ENCODE data around the gene EPB41L4B. TPM values are rescaled to one million over a fixed set of nuclear protein-coding genes. Genes with fewer than 3 reads are reported as not detected.
A peak's percentile ranks its signal among the peaks of the same experiment; 100 is the strongest.

EPB41L4B gene
- total and polyA plus RNA-seq, 5 donors = 11.2 to 39.2 (median 23.3) TPM

DNA sequence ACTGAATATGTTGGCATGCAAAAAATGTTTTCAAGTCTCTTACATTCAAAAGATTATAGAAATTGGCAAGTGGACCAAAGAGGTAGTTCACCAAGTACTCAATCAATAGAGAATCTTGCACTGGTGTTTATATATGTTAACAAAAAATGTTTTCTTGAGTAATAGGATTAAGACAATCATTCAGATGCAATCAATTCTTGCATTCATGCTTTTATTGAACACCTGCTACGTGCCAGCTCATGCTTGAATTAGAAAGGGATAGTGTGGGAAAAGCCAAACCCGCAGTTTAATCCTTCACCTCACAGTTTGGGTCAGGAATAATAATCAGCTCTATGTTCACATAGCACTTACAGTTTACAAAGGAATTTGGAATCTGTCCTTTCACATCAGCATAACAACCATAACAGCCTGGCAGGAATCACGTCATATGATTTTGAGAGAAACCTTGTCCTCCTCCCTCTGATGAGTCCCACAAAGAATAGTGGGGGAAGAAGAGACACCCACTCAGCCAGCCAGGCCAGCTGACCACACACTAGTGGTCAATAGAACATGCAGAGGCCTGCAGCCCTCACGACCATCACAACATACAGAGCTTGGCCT, 117.0 kb downstream of the EPB41L4B start:
- ATAC-seq (no peak), DNase-seq (no peak)
- intact Hi-C loops (cut with DNase I) = no loop called here
- H3K4me1 ChIP-seq (ENCODE audit: control insufficient read depth, insufficient read depth, low read length) = no peaks in the 10 kb centered on the region
- no peak overlapping the region for H3K4me3 ChIP-seq (ENCODE audit: low read length)
- H3K27ac ChIP-seq (ENCODE audit: low read length) = no peak overlapping the region
- H3K9me3 ChIP-seq (ENCODE audit: control insufficient read depth, low read length) = no peaks in the 10 kb centered on the region
- WGBS = 76% methylated on average over 4 of the region's 4 CpGs
- H3K27me3 ChIP-seq (ENCODE audit: control insufficient read depth, insufficient read depth) = no peaks in the 10 kb centered on the region

DNA sequence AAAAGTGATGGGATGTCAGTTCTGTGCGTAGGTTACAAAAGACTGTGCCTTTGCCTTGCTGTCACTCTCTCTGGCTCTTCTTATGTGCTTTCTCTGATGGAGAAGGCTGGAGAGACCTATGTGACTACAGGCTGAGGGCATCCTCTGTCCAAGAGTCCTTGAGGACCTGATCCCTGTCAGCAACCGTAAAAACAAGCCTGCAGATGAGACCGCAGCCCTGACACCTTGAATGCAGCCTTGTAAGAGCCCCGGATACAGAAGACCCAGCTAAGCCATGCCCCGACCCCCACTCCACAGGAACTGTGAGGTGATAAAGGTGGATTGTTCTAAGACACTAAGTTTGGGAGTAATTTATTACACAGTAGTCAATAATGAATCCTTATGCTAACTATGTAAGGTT, 121.2 kb downstream of the EPB41L4B start:
- DNase-seq = no peak
- intact Hi-C loops (cut with DNase I) = loop anchor here in 1 of 4 donors (10.0 kb wide), 1 partner anchor 125 kb away; the partner anchor contains the start of gene EPB41L4B
- ATAC-seq = no peak
- Histone ChIP-seq H3K4me3 (ENCODE audit: low read length) (no peak overlapping the region), H3K27me3 (ENCODE audit: control insufficient read depth, insufficient read depth) (no peaks in the 10 kb centered on the region), H3K27ac (ENCODE audit: low read length) (no peak overlapping the region), H3K9me3 (ENCODE audit: control insufficient read depth, low read length) (no peaks in the 10 kb centered on the region), H3K4me1 (ENCODE audit: control insufficient read depth, insufficient read depth, low read length) (no peaks in the 10 kb centered on the region)
- WGBS = 78% methylated on average over 5 of the region's 5 CpGs

DNA sequence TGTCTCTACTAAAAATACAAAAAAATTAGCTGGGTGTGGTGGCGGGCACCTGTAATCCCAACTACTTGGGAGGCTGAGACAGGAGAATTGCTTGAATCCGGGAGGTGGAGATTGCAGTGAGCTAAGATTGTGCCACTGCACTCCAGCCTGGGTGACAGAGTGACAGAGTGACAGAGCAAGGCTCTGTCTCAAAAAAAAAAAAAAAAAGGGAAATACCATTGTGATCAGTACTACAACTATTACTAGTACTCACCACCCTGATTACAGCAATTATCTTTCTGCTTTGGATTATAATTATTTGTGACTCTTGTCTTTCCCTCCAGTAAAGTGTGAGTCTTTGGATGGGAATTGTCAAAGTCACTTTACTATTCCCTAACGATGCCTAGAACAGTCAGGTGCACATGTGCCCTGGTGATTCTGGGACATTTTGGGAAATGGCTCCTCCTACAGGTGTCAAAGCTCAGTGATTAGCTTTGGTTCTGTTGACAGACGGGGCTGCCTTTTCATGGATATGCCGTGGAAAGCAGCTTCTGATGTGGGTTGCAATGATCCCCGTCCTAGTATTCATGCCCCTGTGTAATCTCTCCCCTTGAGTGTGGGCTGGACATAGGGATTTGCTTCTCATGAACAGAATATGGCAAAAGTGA, 122.0 kb downstream of the EPB41L4B start:
- DNase-seq (no peak), ATAC-seq (no peak)
- no peak overlapping the region for H3K27ac ChIP-seq (ENCODE audit: low read length)
- no peaks in the 10 kb centered on the region for H3K4me1 ChIP-seq (ENCODE audit: control insufficient read depth, insufficient read depth, low read length)
- H3K27me3 ChIP-seq (ENCODE audit: control insufficient read depth, insufficient read depth) = no peaks in the 10 kb centered on the region
- 61% methylated on average over 6 of the region's 6 CpGs for WGBS
- intact Hi-C loops (cut with DNase I) = loop anchor here in 1 of 4 donors (10.0 kb wide), 1 partner anchor 126 kb away; the partner anchor contains the start of gene EPB41L4B
- no peak overlapping the region for H3K4me3 ChIP-seq (ENCODE audit: low read length)
- H3K9me3 ChIP-seq (ENCODE audit: control insufficient read depth, low read length) = no peaks in the 10 kb centered on the region

DNA sequence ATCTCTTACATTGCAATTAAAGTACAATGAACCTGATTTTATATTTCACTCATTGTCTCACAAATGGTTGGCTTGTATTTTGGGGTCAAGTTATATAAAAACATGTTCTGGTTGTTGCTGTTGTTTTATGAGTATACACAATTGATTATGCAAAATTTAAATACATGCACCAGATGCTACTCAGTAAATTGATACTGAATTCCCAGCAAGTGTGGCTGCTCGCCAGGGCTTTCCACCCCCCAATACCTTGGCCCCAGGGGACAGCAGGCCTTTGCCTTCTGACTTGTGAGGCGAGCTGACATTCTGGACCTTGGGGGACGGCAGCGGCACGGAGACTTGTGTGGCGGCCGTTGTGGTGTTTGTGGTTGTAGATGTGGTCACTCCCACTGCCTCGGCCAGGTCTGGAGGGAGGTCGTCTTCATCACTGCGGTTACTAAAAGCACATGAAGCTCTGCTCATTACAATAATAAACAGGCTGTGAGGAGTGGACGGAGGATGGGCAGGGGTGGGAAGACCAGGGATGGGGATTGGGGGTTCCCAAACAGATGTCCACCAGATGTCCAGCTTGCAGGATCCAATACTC, 126.8 kb downstream of the EPB41L4B start:
- WGBS = 75% methylated on average over 11 of the region's 11 CpGs
- DNase-seq (no peak), ATAC-seq (no peak)
- Histone ChIP-seq H3K4me1 (ENCODE audit: control insufficient read depth, insufficient read depth, low read length) (no peaks in the 10 kb centered on the region), H3K9me3 (ENCODE audit: control insufficient read depth, low read length) (no peaks in the 10 kb centered on the region), H3K4me3 (ENCODE audit: low read length) (no peak overlapping the region), H3K27ac (ENCODE audit: low read length) (no peak overlapping the region), H3K27me3 (ENCODE audit: control insufficient read depth, insufficient read depth) (no peaks in the 10 kb centered on the region)
- intact Hi-C loops (cut with DNase I) = loop anchor here in 2 of 4 donors (5.0 to 10.0 kb wide), 2 partner anchors 128 to 131 kb away; partner anchors contain the start of gene EPB41L4B (in 2 of the 2)

DNA sequence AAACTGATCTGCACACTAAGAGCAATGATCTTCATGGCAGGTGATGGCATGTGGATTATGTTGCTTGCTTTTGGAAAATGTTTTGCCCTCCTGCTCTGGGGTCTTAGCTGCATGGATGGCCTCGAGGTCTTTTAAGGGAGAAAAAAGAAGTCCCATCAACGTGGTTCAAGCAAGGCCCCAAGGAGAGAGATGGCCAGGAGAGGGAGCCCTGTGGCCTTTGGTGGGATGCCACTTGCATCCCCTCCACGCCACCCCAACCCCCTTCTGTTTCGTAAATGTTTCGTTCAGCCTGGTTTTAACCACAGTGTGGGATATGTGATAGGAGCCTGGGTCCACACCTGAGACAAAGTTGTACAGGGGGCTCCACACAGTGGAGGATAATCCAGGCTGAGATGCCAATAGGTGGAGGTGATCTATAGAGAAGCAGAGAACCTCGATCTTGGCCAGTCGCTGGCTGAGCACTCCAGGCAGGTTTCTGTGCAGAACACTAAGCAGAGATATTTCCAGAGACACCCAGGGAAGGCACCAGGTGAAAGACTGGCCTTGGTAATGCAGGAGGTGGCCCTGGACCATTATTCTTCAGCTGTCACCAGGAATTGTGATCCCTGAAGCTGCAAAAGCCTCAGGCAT, 128.0 kb downstream of the EPB41L4B start:
- 50% methylated on average over 7 of the region's 7 CpGs for WGBS
- no peaks in the 10 kb centered on the region for H3K4me1 ChIP-seq (ENCODE audit: control insufficient read depth, insufficient read depth, low read length)
- intact Hi-C loops (cut with DNase I) = loop anchor here in 2 of 4 donors (5.0 to 10.0 kb wide), 2 partner anchors 129 to 132 kb away; partner anchors contain the start of gene EPB41L4B (in 2 of the 2)
- H3K27ac ChIP-seq (ENCODE audit: low read length) = no peak overlapping the region
- no peaks in the 10 kb centered on the region for H3K9me3 ChIP-seq (ENCODE audit: control insufficient read depth, low read length)
- no peak overlapping the region for H3K4me3 ChIP-seq (ENCODE audit: low read length)
- peak; percentile 63 to 64 for ATAC-seq
- H3K27me3 ChIP-seq (ENCODE audit: control insufficient read depth, insufficient read depth) = no peaks in the 10 kb centered on the region
- DNase-seq = peak; percentile 40 to 81 (median 63)

DNA sequence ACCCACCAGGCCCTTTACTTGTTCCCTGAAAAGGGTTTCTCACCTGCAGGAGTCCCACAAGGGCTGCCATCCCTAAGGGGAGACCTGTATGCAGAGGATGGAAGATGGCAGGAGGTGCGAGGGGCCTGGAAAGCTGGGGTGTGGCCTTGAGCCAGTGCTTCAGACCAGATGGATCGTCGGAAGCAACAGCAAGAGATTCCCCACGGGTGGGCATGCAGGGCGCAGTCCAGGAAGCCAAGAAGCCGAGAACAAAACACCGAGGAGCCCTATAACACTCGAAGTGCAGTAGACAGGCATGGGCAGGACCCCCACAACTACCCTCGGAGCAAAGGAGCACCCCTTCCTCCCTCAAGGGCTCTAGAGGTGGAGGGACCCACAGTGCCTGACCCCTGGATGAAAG, 129.1 kb downstream of the EPB41L4B start:
- DNase-seq (no peak), ATAC-seq (no peak)
- no peaks in the 10 kb centered on the region for H3K27me3 ChIP-seq (ENCODE audit: control insufficient read depth, insufficient read depth)
- no peak overlapping the region for H3K27ac ChIP-seq (ENCODE audit: low read length)
- WGBS = 93% methylated on average over 9 of the region's 9 CpGs
- H3K4me1 ChIP-seq (ENCODE audit: control insufficient read depth, insufficient read depth, low read length) = no peaks in the 10 kb centered on the region
- H3K4me3 ChIP-seq (ENCODE audit: low read length) = no peak overlapping the region
- intact Hi-C loops (cut with DNase I) = loop anchor here in 2 of 4 donors (5.0 to 10.0 kb wide), 2 partner anchors 131 to 133 kb away; partner anchors contain the start of gene EPB41L4B (in 2 of the 2)
- H3K9me3 ChIP-seq (ENCODE audit: control insufficient read depth, low read length) = no peaks in the 10 kb centered on the region

DNA sequence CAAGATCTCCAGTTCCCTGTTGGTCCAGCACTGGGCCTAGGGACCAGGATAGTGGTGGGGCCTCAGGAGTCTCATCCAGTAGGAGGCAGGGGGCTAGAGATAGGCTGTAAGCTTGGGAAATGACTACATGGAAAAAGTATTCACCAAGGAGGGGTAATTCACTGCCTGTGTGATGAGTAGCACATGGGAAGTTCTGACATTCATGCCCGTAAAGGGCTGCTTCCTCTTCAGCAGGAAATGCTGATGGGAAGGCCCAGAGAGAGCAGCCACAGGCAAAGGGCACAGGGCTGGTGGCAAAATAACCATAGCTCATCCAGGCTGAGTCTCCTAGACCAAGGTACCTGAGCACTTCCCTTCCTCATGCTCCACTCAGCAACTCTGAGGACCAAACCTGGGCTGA, 130.7 kb downstream of the EPB41L4B start:
- Histone ChIP-seq H3K4me1 (ENCODE audit: control insufficient read depth, insufficient read depth, low read length) (no peaks in the 10 kb centered on the region), H3K4me3 (ENCODE audit: low read length) (no peak overlapping the region), H3K9me3 (ENCODE audit: control insufficient read depth, low read length) (no peaks in the 10 kb centered on the region), H3K27me3 (ENCODE audit: control insufficient read depth, insufficient read depth) (no peaks in the 10 kb centered on the region), H3K27ac (ENCODE audit: low read length) (no peak overlapping the region)
- ATAC-seq (peak in 1 of 2 donors; percentile 40), DNase-seq (no peak)
- intact Hi-C loops (cut with DNase I) = loop anchor here in 2 of 4 donors (5.0 to 10.0 kb wide), 2 partner anchors 132 to 135 kb away; partner anchors contain the start of gene EPB41L4B (in 2 of the 2)
- WGBS = 78% methylated on average over 1 of the region's 1 CpG

DNA sequence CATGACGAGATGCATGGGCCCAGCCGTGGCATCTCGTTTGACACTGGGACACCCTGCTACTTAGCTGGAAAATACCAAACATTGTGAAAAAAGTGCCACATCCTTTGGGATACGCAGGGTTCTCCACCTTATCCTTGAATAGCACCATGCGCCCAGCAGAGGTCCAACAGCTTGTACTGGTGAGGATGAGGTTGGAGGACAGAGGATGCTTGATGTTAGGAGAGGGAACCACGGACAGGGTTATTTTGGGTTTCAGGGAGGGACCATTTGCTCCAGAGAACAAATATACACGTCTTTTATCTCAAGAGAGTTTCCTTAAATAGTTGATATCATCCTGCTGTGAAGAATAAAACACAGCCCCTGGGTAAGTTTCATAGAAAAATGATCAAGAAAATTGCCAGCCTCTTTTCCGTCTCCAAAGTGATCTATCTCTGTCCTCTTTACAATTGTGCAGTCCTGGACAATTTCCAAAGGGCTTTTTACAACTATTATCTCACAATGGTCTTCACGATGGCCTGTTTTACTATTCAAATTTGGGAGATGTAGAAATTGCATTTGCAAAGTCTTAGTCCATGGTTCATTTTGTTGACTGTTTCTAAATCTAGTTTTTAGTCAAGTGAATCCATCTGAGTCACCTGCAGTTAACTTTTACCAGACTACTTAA, 133.9 kb downstream of the EPB41L4B start:
- H3K27me3 ChIP-seq (ENCODE audit: control insufficient read depth, insufficient read depth) = no peaks in the 10 kb centered on the region
- WGBS = 44% methylated on average over 9 of the region's 9 CpGs
- intact Hi-C loops (cut with DNase I) = no loop called here
- H3K27ac ChIP-seq (ENCODE audit: low read length) = no peak overlapping the region
- no peaks in the 10 kb centered on the region for H3K4me1 ChIP-seq (ENCODE audit: control insufficient read depth, insufficient read depth, low read length)
- DNase-seq = no peak
- H3K4me3 ChIP-seq (ENCODE audit: low read length) = no peak overlapping the region
- peak in 1 of 2 donors; percentile 39 for ATAC-seq
- no peaks in the 10 kb centered on the region for H3K9me3 ChIP-seq (ENCODE audit: control insufficient read depth, low read length)

DNA sequence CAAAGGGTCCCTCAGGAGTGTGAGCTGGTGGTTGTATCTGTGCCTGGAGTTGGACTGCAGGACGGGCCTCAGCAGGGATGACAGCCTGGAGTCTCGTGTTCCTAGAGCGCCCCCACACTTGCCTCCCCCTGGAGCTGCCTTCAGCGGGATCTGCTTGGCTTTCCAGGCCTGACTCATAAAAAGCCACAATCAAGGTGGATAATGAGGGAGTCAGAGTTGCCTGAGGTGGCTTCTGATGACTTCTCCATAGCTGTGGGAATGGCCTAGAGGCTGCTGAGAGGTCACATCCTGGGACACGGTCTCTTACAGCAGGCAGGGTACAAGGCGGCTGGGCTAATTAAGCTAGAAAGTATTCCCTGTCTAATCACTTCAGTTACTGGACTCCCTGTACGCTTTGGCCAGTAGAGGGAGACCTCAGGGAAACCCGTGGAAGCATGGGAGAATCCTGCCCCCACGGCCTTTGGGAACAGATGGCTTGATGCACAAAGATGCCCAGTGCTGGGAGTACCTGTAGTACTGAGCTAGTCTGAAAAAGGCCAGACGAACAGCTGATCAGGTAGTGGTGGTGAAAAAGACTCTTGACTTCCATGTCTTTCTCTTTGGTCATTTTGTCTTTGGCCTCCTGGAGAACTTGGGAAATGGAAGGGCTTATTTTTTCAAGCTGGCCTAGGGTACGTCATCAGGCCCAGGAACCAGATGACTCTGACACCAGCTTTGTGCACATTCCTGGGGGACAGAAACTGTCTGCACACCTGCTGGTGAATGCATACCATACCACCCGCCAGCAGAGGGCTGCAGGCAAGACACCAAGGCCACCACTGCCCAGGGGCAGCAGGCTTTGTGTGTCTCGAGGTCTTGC, 137.7 kb downstream of the EPB41L4B start:
- DNase-seq = peak in 2 of 3 donors; percentile 34 to 57
- Histone ChIP-seq H3K9me3 (ENCODE audit: control insufficient read depth, low read length) (no peaks in the 10 kb centered on the region), H3K4me1 (ENCODE audit: control insufficient read depth, insufficient read depth, low read length) (no peaks in the 10 kb centered on the region), H3K4me3 (ENCODE audit: low read length) (no peak overlapping the region), H3K27ac (ENCODE audit: low read length) (no peak overlapping the region), H3K27me3 (ENCODE audit: control insufficient read depth, insufficient read depth) (no peaks in the 10 kb centered on the region)
- peak; percentile 36 to 54 for ATAC-seq
- WGBS = 70% methylated on average over 13 of the region's 13 CpGs
- intact Hi-C loops (cut with DNase I) = loop anchor here in 1 of 4 donors (5.0 kb wide), 1 partner anchor 139 kb away; the partner anchor contains the start of gene EPB41L4B

DNA sequence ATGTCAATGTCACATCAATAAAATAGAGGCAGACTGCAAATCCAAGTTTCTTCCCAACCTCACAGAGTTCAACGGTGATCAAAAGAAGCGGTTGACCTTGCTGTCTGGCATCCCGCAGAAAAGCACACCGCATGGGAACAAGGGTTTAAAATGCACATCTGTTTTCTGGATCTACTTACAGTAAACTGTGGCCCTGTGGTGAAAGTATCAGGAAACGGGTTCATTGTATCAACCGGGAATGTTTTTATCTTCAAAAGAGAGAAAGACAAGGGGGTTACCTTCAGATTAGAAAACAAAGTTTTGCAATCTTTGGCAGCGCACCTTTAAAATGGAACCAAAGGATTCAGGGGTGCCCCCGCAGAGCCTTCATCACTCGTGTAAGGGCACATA, 138.3 kb downstream of the EPB41L4B start:
- no peak for ATAC-seq
- Histone ChIP-seq H3K4me3 (ENCODE audit: low read length) (no peak overlapping the region), H3K9me3 (ENCODE audit: control insufficient read depth, low read length) (no peaks in the 10 kb centered on the region), H3K27ac (ENCODE audit: low read length) (no peak overlapping the region), H3K4me1 (ENCODE audit: control insufficient read depth, insufficient read depth, low read length) (no peaks in the 10 kb centered on the region), H3K27me3 (ENCODE audit: control insufficient read depth, insufficient read depth) (no peaks in the 10 kb centered on the region)
- intact Hi-C loops (cut with DNase I) = loop anchor here in 1 of 4 donors (5.0 kb wide), 1 partner anchor 140 kb away; the partner anchor contains the start of gene EPB41L4B
- no peak for DNase-seq
- WGBS = 71% methylated on average over 9 of the region's 9 CpGs

Measured in right cardiac atrium (tissue), 5 donors.